Caco-2 (cell line): Measurements from ENCODE around the gene CTR9. TPM values are rescaled to one million over a fixed set of nuclear protein-coding genes. Genes with fewer than 3 reads are reported as not detected.
"Not testable (repeated sequence)": the region's sequence is repeated elsewhere in the genome, so short reads cannot be mapped to it uniquely, and the experiment has no call there.

Source experiments
- BruUV-seq: library from RNA; stranded (reverse); fragments of 400-500 nt; replicated peaks from 2 replicates; lab custom pipeline; 2021; lab: Mats Ljungman, UMichigan
- CTCF ChIA-PET: fragments of 300-600 bp; sonication (Branson Sonifier 250); formaldehyde crosslinking; loops from one replicate; lab custom pipeline; 2022; ENCODE audit warnings: antibody characterized with exemption; lab: Charles Lee
- POLR2A ChIA-PET: fragments of 300-600 bp; sonication (Branson Sonifier 250); formaldehyde crosslinking; loops from one replicate; lab custom pipeline; 2022; ENCODE audit warnings: antibody characterized with exemption; lab: Charles Lee
- DNase-seq, 2 experiments: peaks; one replicate each; pipeline versions ENCODE4 v3.0.0 to v3.0.0-alpha.2; 2020 to 2022
- H3K27me3 ChIP-seq: replicated peaks from 2 replicates; pipeline ENCODE4 v1.6.0; 2011; ENCODE audit warnings: low read length; ENCODE audit not compliant: control insufficient read depth, insufficient read depth
- H3K36me3 ChIP-seq: 2 replicates; pipeline ENCODE4 v1.5.1; 2011; ENCODE audit warnings: low read length; ENCODE audit not compliant: control insufficient read depth, insufficient read depth
- H3K4me1 ChIP-seq: fragments of 250-450 bp; sonication (Bioruptor Pico); 2 replicates; pipeline ENCODE4 v1.5.1; 2020; ENCODE audit warnings: mild to moderate bottlenecking
- H3K4me3 ChIP-seq: 2 replicates; pipeline ENCODE4 v1.5.1; 2011; ENCODE audit warnings: low read depth, mild to moderate bottlenecking, control low read depth, low read length
- H3K9me3 ChIP-seq: fragments of 250-450 bp; sonication (Bioruptor Pico); 2 replicates; pipeline ENCODE4 v1.5.1; 2020; ENCODE audit warnings: mild to moderate bottlenecking, moderate library complexity
- H3K27ac Mint-ChIP-seq: one replicate; pipeline ENCODE4 v1.8.0; 2022; ENCODE audit warnings: mixed read lengths; ENCODE audit not compliant: unreplicated experiment
- H3K27me3 Mint-ChIP-seq: one replicate; pipeline ENCODE4 v1.8.0; 2022; ENCODE audit warnings: mixed read lengths; ENCODE audit not compliant: insufficient read depth, unreplicated experiment
- H3K36me3 Mint-ChIP-seq: one replicate; pipeline ENCODE4 v1.8.0; 2022; ENCODE audit warnings: mild to moderate bottlenecking, mixed read lengths; ENCODE audit not compliant: insufficient read depth, unreplicated experiment
- H3K4me1 Mint-ChIP-seq: one replicate; pipeline ENCODE4 v1.8.0; 2022; ENCODE audit warnings: low read depth, mixed read lengths; ENCODE audit not compliant: unreplicated experiment
- H3K4me3 Mint-ChIP-seq: one replicate; pipeline ENCODE4 v1.8.0; 2022; ENCODE audit warnings: mild to moderate bottlenecking, moderate library complexity, mixed read lengths; ENCODE audit not compliant: unreplicated experiment
- H3K9me3 Mint-ChIP-seq: one replicate; pipeline ENCODE4 v1.8.0; 2022; ENCODE audit warnings: mixed read lengths; ENCODE audit not compliant: unreplicated experiment
- intact Hi-C: fragments of 100-400 bp; cut with micrococcal nuclease; formaldehyde crosslinking; loops from one replicate; pipeline ENCODE4 v1.10.0; 2022; ENCODE audit not compliant: unreplicated experiment
- total RNA-seq: library from RNA; stranded (reverse); gene quantifications from 2 replicates; pipeline ENCODE4 v1.2.3, GENCODE V29; 2022
- TF ChIP-seq, protein P1 (sequence below), 2 experiments: fragments of 200-600 bp in 1 of 2; IDR thresholded peaks; 1 replicate in 1 of 2; 2 replicates in 1 of 2; pipeline versions ENCODE4 v1.5.1 to v1.8.0; 2011 to 2022; ENCODE audit warnings: antibody characterized with exemption in 1 of 2, control low read depth in 1 of 2, inconsistent platforms in 1 of 2, low read depth in 1 of 2, low read length in 1 of 2, mild to moderate bottlenecking in 1 of 2, moderate library complexity in 1 of 2; ENCODE audit not compliant: insufficient read depth in 1 of 2, severe bottlenecking in 1 of 2, unreplicated experiment in 1 of 2

CTR9 gene
- total RNA-seq, 1 experiment from 2014 or later: 54.0 TPM

DNA sequence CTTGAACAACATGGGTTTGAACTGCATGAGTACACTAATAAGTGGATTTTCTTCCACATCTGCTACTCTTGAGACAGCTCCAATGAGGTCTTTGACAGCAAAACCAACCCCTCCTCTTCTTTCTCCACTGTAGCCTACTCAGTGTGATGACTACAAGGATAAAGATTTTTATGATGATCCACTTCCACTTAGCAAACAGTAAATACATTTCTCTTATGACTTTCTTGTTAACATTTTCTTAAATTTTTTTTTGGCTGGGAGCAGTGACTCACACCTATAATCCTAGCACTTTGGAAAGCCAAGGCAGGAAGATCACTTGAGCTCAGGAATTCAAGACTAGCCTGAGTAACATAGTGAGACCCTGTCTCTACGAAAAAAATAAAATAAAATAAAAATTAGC, 67.5 kb downstream of the CTR9 start:
- Mint-ChIP-seq H3K27ac (no peak overlapping the region), H3K27me3 (no peaks in the 10 kb centered on the region), H3K4me3 (no peak overlapping the region), H3K9me3 (no peaks in the 10 kb centered on the region), H3K4me1 (peaks cover 6% of the 10 kb centered on the region), H3K36me3 (no peaks in the 10 kb centered on the region)
- H3K9me3 ChIP-seq: no peaks in the 10 kb centered on the region
- ChIA-PET CTCF (no interaction called here), POLR2A (interaction anchor here (1.2 kb wide), 1 partner anchor 10 kb away, joined by 9 read pairs; the partner anchor contains the start of gene EIF4G2)
- no TSS peak for BruUV-seq
- no peaks in the 10 kb centered on the region for H3K36me3 ChIP-seq
- no peaks in the 10 kb centered on the region for H3K27me3 ChIP-seq
- no peaks in the 10 kb centered on the region for H3K4me1 ChIP-seq
- intact Hi-C loops: no loop called here
- H3K4me3 ChIP-seq: no peak overlapping the region
- TF ChIP-seq, protein P1, sequence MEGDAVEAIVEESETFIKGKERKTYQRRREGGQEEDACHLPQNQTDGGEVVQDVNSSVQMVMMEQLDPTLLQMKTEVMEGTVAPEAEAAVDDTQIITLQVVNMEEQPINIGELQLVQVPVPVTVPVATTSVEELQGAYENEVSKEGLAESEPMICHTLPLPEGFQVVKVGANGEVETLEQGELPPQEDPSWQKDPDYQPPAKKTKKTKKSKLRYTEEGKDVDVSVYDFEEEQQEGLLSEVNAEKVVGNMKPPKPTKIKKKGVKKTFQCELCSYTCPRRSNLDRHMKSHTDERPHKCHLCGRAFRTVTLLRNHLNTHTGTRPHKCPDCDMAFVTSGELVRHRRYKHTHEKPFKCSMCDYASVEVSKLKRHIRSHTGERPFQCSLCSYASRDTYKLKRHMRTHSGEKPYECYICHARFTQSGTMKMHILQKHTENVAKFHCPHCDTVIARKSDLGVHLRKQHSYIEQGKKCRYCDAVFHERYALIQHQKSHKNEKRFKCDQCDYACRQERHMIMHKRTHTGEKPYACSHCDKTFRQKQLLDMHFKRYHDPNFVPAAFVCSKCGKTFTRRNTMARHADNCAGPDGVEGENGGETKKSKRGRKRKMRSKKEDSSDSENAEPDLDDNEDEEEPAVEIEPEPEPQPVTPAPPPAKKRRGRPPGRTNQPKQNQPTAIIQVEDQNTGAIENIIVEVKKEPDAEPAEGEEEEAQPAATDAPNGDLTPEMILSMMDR (IDR thresholded peaks at IDR 0.05; ENCODE audit: insufficient read depth in 1 of 2, low read depth in 1 of 2, low read length in 1 of 2, severe bottlenecking in 1 of 2, unreplicated experiment in 1 of 2): no peak
- DNase-seq: no peak

DNA sequence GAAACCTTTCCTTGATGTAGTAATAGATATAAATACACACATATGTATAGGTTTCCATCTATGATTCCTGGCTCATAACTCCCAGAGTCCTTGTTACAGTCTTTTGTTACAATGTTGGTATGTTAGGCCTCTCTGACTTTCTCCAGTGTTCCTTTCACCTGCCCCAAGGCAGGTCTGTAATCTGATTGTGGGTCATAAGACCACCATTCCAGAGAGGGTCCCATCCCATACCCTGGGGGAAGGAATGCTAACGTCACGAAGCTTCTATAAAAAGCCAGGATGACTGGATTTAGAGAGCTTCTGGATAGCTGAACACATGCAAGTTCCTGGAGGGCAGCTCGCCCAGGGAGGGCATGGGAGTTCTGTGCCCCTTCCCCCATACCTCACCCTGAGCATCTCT, 71.4 kb downstream of the CTR9 start:
- H3K27ac Mint-ChIP-seq, H3K36me3 ChIP-seq, DNase-seq, H3K4me3 ChIP-seq, H3K4me1 ChIP-seq, H3K27me3 Mint-ChIP-seq, intact Hi-C loops, CTCF ChIA-PET, H3K9me3 Mint-ChIP-seq, H3K9me3 ChIP-seq, H3K36me3 Mint-ChIP-seq, H3K27me3 ChIP-seq, BruUV-seq, POLR2A ChIA-PET, H3K4me3 Mint-ChIP-seq: not testable (repeated sequence)
- H3K4me1 Mint-ChIP-seq: peaks cover 12% of the 10 kb centered on the region

DNA sequence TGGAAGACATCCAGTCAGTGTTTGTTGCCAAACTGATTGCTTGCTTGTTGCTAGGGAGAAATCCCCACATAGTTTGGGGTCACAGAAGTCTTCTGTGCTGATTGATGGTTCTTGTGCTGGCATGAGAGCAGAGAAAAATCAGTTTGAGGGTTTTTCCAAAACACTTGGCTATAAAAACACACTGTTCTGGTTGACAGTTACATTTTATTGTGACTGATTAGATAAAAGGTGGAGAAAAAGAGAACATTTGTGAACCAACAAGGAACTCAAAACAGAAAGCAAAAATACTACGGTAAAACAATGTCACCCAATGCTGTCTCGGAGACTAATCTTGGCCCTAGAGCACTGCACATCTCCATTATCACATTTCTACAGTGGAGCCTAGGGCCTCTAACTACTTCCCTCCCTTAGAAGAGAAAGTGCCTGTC, 72.1 kb downstream of the CTR9 start:
- Histone ChIP-seq H3K4me3 (no peak overlapping the region), H3K27me3 (no peaks in the 10 kb centered on the region), H3K36me3 (no peaks in the 10 kb centered on the region), H3K4me1 (no peaks in the 10 kb centered on the region), H3K9me3 (no peaks in the 10 kb centered on the region)
- no TSS peak for BruUV-seq
- Mint-ChIP-seq H3K4me3 (no peak overlapping the region), H3K27ac (no peak overlapping the region), H3K9me3 (no peaks in the 10 kb centered on the region), H3K4me1 (peaks cover 12% of the 10 kb centered on the region), H3K27me3 (no peaks in the 10 kb centered on the region), H3K36me3 (no peaks in the 10 kb centered on the region)
- TF ChIP-seq, protein P1 (IDR thresholded peaks at IDR 0.05; ENCODE audit: insufficient read depth in 1 of 2, low read depth in 1 of 2, low read length in 1 of 2, severe bottlenecking in 1 of 2, unreplicated experiment in 1 of 2): no peak
- POLR2A ChIA-PET: no interaction called here
- CTCF ChIA-PET: no interaction called here
- intact Hi-C loops: no loop called here
- DNase-seq: no peak

DNA sequence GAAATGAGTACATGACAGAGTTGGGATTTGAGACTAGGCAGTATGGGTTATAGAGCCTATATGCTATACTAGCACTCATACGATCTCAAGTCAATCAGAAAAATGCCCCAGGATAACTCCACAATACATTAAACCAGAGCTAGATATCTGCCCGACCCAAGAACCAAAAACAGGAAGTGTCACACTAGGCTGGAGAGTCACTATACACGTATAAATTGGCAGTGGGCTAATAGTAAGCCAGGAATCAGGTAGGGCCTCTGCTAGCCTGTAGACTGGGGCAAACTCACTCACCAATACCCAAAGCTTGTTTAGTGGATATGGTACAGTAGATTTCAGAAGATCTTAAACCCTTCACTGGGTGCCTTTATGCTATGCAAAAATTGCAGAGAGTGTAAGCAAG, 73.8 kb downstream of the CTR9 start:
- Histone ChIP-seq H3K9me3 (peaks cover 9% of the 10 kb centered on the region), H3K4me1 (no peaks in the 10 kb centered on the region), H3K27me3 (no peaks in the 10 kb centered on the region), H3K36me3 (no peaks in the 10 kb centered on the region), H3K4me3 (no peak overlapping the region)
- no peaks in the 10 kb centered on the region for H3K9me3 Mint-ChIP-seq
- H3K4me3 Mint-ChIP-seq: no peak overlapping the region
- BruUV-seq: no TSS peak
- H3K27ac Mint-ChIP-seq: no peak overlapping the region
- H3K4me1 Mint-ChIP-seq: peaks cover 12% of the 10 kb centered on the region
- no peak for DNase-seq
- no peaks in the 10 kb centered on the region for H3K27me3 Mint-ChIP-seq
- ChIA-PET CTCF (no interaction called here), POLR2A (no interaction called here)
- no peaks in the 10 kb centered on the region for H3K36me3 Mint-ChIP-seq
- TF ChIP-seq, protein P1 (IDR thresholded peaks at IDR 0.05; ENCODE audit: insufficient read depth in 1 of 2, low read depth in 1 of 2, low read length in 1 of 2, severe bottlenecking in 1 of 2, unreplicated experiment in 1 of 2): no peak
- intact Hi-C loops: no loop called here
